ENCODE data around the gene F10. TPM values are rescaled to one million over a fixed set of nuclear protein-coding genes. Genes with fewer than 3 reads are reported as not detected.

The F10 gene
- total and polyA plus RNA-seq, 2 experiments from 2014 or later, result 143 to 148 TPM

DNA sequence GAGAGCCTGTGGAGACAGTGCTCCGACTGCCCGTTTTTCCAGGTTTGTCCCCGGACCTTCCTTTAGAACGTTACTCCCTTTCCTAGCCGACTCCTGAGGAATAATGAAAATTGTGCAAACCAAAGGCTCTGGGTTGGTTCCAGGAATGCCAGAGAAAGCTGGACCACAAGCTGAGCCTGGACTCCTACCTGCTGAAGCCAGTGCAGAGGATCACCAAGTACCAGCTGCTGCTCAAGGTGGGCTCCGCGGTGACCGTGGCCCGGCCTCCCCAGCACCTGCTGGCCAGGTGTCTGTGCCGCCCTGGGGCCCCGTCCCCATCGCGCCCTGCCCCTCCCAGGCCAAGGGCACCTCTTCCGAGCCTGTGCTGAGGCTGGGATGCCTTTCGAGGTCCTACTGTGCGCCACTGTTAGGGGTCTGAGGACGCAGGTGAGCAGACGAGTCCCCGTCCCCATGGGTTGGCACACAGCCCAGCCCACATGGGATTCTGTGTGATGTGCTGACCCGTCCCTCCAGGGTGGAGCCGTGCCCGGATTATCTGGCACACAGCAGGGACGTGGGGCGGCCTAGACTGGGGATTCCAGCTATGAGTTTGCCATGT lies 37.6 kb upstream of the F10 start:
- H3K4me3 ChIP-seq, result no peak overlapping the region
- no peaks in the 10 kb centered on the region for H3K79me2 ChIP-seq
- H3K9me3 ChIP-seq (ENCODE audit: low read depth), result no peaks in the 10 kb centered on the region
- H3K27ac ChIP-seq, result no peak overlapping the region
- TF ChIP-seq EZH2phosphoT487 (IDR thresholded peaks at IDR 0.05; ENCODE audit: low read depth, severe bottlenecking, unreplicated experiment), result no peak
- no peak for TF ChIP-seq EZH2 (IDR thresholded peaks at IDR 0.05; ENCODE audit: borderline replicate concordance)
- TF ChIP-seq, protein P1, sequence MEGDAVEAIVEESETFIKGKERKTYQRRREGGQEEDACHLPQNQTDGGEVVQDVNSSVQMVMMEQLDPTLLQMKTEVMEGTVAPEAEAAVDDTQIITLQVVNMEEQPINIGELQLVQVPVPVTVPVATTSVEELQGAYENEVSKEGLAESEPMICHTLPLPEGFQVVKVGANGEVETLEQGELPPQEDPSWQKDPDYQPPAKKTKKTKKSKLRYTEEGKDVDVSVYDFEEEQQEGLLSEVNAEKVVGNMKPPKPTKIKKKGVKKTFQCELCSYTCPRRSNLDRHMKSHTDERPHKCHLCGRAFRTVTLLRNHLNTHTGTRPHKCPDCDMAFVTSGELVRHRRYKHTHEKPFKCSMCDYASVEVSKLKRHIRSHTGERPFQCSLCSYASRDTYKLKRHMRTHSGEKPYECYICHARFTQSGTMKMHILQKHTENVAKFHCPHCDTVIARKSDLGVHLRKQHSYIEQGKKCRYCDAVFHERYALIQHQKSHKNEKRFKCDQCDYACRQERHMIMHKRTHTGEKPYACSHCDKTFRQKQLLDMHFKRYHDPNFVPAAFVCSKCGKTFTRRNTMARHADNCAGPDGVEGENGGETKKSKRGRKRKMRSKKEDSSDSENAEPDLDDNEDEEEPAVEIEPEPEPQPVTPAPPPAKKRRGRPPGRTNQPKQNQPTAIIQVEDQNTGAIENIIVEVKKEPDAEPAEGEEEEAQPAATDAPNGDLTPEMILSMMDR (IDR thresholded peaks at IDR 0.05; ENCODE audit: poor library complexity), result no peak
- DNase-seq (ENCODE audit: low spot score), result no peak
- H3K4me1 ChIP-seq (ENCODE audit: insufficient read depth), result no peaks in the 10 kb centered on the region
- WGBS (ENCODE audit: low lambda C conversion rate, missing lambda C conversion rate), result 95% methylated on average over 24 of the region's 24 CpGs
- H4K20me1 ChIP-seq (ENCODE audit: insufficient read depth, poor library complexity, severe bottlenecking), result no peaks in the 10 kb centered on the region
- H3K36me3 ChIP-seq (replicated peaks; ENCODE audit: insufficient read depth, low read depth), result no peaks in the 10 kb centered on the region
- no peak overlapping the region for H2AFZ ChIP-seq
- no peaks in the 10 kb centered on the region for H3K9me2 ChIP-seq (replicated peaks; ENCODE audit: insufficient read depth)
- no peak overlapping the region for H3K4me2 ChIP-seq
- H3K27me3 ChIP-seq, result no peaks in the 10 kb centered on the region

DNA sequence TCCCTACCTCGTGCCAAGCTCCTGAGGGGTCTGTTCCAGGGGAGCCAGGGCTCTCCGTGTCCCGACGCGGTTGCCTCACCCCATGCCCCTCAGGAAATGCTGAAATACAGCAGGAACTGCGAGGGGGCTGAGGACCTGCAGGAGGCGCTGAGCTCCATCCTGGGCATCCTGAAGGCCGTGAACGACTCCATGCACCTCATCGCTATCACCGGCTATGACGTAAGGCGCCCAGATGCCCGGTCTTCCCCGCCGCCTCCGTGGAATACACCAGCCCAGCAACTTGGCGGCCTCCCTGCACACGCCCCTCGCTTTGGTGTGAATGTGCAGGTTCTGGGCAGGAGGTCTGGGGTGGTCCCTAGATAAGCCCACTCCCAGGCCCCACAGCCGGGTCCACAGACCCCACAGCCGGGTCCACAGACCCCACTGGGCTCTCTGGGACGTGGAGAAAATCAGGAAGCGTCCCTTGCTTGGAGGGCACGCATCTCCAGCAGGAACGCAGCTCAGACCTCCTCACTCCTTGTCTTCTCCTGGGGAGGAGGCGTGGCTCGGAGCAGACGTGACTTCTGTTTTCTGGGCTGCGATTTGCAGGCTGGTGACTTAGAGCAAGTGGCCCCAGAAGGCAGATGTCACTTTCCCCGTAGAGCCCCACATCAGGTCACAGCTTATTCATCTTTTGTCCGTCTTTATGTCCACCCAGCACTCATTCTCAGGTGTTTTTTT lies 36.4 kb upstream of the F10 start:
- 87% methylated on average over 32 of the region's 32 CpGs for WGBS (ENCODE audit: low lambda C conversion rate, missing lambda C conversion rate)
- no peak overlapping the region for H3K27ac ChIP-seq
- no peaks in the 10 kb centered on the region for H4K20me1 ChIP-seq (ENCODE audit: insufficient read depth, poor library complexity, severe bottlenecking)
- H3K4me1 ChIP-seq (ENCODE audit: insufficient read depth), result no peaks in the 10 kb centered on the region
- no peak for DNase-seq (ENCODE audit: low spot score)
- H3K4me3 ChIP-seq, result no peak overlapping the region
- H3K9me3 ChIP-seq (ENCODE audit: low read depth), result no peaks in the 10 kb centered on the region
- no peak overlapping the region for H2AFZ ChIP-seq
- H3K79me2 ChIP-seq, result no peaks in the 10 kb centered on the region
- H3K9me2 ChIP-seq (replicated peaks; ENCODE audit: insufficient read depth), result no peaks in the 10 kb centered on the region
- no peaks in the 10 kb centered on the region for H3K27me3 ChIP-seq
- TF ChIP-seq, protein P1 (IDR thresholded peaks at IDR 0.05; ENCODE audit: poor library complexity), result no peak
- TF ChIP-seq EZH2phosphoT487 (IDR thresholded peaks at IDR 0.05; ENCODE audit: low read depth, severe bottlenecking, unreplicated experiment) (no peak), EZH2 (IDR thresholded peaks at IDR 0.05; ENCODE audit: borderline replicate concordance) (no peak)
- H3K36me3 ChIP-seq (replicated peaks; ENCODE audit: insufficient read depth, low read depth), result no peaks in the 10 kb centered on the region
- no peak overlapping the region for H3K4me2 ChIP-seq

DNA sequence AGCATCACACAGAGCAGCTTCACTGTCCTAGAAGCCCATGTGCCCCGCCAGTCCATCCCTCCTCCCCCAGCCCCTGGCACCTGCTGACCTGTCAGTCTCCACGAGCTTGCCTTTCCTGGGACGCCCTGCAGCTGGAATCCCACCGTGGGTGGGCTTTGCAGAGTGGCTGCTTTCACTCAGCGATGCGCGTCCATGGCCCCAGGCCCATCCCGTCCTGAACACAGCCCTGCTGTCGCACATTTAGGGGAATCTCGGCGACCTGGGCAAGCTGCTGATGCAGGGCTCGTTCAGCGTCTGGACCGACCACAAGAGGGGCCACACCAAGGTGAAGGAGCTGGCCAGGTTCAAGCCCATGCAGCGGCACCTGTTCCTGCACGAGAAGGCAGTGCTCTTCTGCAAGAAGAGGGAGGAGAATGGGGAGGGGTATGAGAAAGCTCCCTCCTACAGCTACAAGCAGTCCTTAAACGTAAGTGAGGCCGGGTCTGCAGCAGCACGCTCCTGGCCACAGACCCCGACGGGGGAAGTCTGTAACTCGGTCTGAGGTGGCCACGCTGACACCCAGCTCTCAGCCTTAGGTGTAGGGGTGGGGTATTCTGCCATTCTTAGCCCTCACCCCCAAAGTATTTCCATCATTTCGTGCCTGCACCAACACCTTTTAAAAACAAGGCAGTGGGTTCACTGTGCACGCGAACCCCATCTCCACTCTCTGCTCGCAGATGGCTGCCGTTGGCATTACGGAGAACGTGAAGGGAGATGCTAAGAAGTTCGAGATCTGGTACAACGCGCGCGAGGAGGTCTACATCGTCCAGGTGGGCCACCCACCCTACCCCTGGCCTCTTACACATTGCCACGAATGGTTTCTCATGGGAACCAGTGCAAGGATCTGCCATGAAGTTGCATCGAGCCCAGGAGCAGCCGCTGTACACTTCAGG lies 35.3 kb upstream of the F10 start:
- no peak for TF ChIP-seq EZH2 (IDR thresholded peaks at IDR 0.05; ENCODE audit: borderline replicate concordance)
- TF ChIP-seq EZH2phosphoT487 (IDR thresholded peaks at IDR 0.05; ENCODE audit: low read depth, severe bottlenecking, unreplicated experiment), result no peak
- TF ChIP-seq, protein P1 (IDR thresholded peaks at IDR 0.05; ENCODE audit: poor library complexity), result no peak
- H3K9me2 ChIP-seq (replicated peaks; ENCODE audit: insufficient read depth), result no peaks in the 10 kb centered on the region
- H2AFZ ChIP-seq, result no peak overlapping the region
- H3K27me3 ChIP-seq, result no peaks in the 10 kb centered on the region
- no peaks in the 10 kb centered on the region for H4K20me1 ChIP-seq (ENCODE audit: insufficient read depth, poor library complexity, severe bottlenecking)
- WGBS (ENCODE audit: low lambda C conversion rate, missing lambda C conversion rate), result 93% methylated on average over 39 of the region's 39 CpGs
- H3K79me2 ChIP-seq, result no peaks in the 10 kb centered on the region
- no peak overlapping the region for H3K27ac ChIP-seq
- H3K9me3 ChIP-seq (ENCODE audit: low read depth), result no peaks in the 10 kb centered on the region
- no peak overlapping the region for H3K4me3 ChIP-seq
- no peak for DNase-seq (ENCODE audit: low spot score)
- no peaks in the 10 kb centered on the region for H3K36me3 ChIP-seq (replicated peaks; ENCODE audit: insufficient read depth, low read depth)
- no peaks in the 10 kb centered on the region for H3K4me1 ChIP-seq (ENCODE audit: insufficient read depth)
- no peak overlapping the region for H3K4me2 ChIP-seq
